CD8-positive, alpha-beta memory T cell (primary cell): ENCODE data around the gene CDHR2. TPM values are rescaled to one million over a fixed set of nuclear protein-coding genes. Genes with fewer than 3 reads are reported as not detected.

ENCODE experiments used
- CTCF ChIA-PET: fragments of 350-600 bp; sonication (Branson Sonifier 250); formaldehyde crosslinking; loops from one replicate; lab custom pipeline; 2021; ENCODE audit warnings: antibody characterized with exemption; lab: Charles Lee
- POLR2A ChIA-PET: fragments of 350-600 bp; sonication (Branson Sonifier 250); formaldehyde crosslinking; loops from one replicate; lab custom pipeline; 2021; ENCODE audit warnings: antibody characterized with exemption; lab: Charles Lee
- DNase-seq, 5 donors: peaks; one replicate each; pipeline versions ENCODE4 v3.0.0 to v3.0.0-alpha.2; 2020 to 2022; ENCODE audit warnings: mixed read lengths in 1 of 5
- H3K27ac ChIP-seq: one replicate; pipeline ENCODE4 v1.7.0; 2013; ENCODE audit warnings: low read depth, mild to moderate bottlenecking, low read length, moderate library complexity
- H3K27me3 ChIP-seq: 2 replicates; pipeline ENCODE4 v1.7.0; 2013; ENCODE audit warnings: low read length, mild to moderate bottlenecking; ENCODE audit not compliant: insufficient read depth, poor library complexity, severe bottlenecking
- H3K36me3 ChIP-seq: 2 replicates; pipeline ENCODE4 v1.7.0; 2013; ENCODE audit warnings: mild to moderate bottlenecking, low read length, moderate library complexity; ENCODE audit not compliant: insufficient read depth
- H3K4me1 ChIP-seq: 2 replicates; pipeline ENCODE4 v1.7.0; 2013; ENCODE audit warnings: mild to moderate bottlenecking, low read length, moderate library complexity; ENCODE audit not compliant: insufficient read depth
- H3K4me3 ChIP-seq: 2 replicates; pipeline ENCODE4 v1.7.0; 2013; ENCODE audit warnings: mild to moderate bottlenecking, low read length
- H3K9me3 ChIP-seq: 2 replicates; pipeline ENCODE4 v1.7.0; 2013; ENCODE audit warnings: mild to moderate bottlenecking, low read length
- H3K27ac Mint-ChIP-seq, 8 donors: one replicate each; pipeline ENCODE4 v1.8.0; 2020 to 2021; ENCODE audit warnings: mixed read lengths in 8 of 8, mild to moderate bottlenecking in 6 of 8, inconsistent platforms in 3 of 8, moderate library complexity in 3 of 8
- H3K27me3 Mint-ChIP-seq, 2 donors: one replicate each; pipeline ENCODE4 v1.8.0; 2020 to 2021; ENCODE audit warnings: mixed read lengths in 2 of 2, mild to moderate bottlenecking in 1 of 2, moderate library complexity in 1 of 2
- H3K36me3 Mint-ChIP-seq, 3 donors: one replicate each; pipeline ENCODE4 v1.8.0; 2020 to 2021; ENCODE audit warnings: mixed read lengths in 3 of 3, inconsistent platforms in 1 of 3, mild to moderate bottlenecking in 1 of 3
- H3K4me1 Mint-ChIP-seq, 3 donors: one replicate each; pipeline ENCODE4 v1.8.0; 2020 to 2021; ENCODE audit warnings: mixed read lengths in 3 of 3, inconsistent platforms in 1 of 3, mild to moderate bottlenecking in 1 of 3
- H3K4me3 Mint-ChIP-seq, 7 donors: one replicate each; pipeline ENCODE4 v1.8.0; 2020 to 2021; ENCODE audit warnings: mixed read lengths in 7 of 7, mild to moderate bottlenecking in 6 of 7, moderate library complexity in 4 of 7, inconsistent platforms in 2 of 7
- H3K9me3 Mint-ChIP-seq, 5 donors: one replicate each; pipeline ENCODE4 v1.8.0; 2020 to 2022; ENCODE audit warnings: mixed read lengths in 5 of 5, mild to moderate bottlenecking in 3 of 5, moderate library complexity in 2 of 5, inconsistent platforms in 1 of 5
- polyA plus RNA-seq: library from polyadenylated mRNA; unstranded; fragments of 300-500 nt; fragmentation: Illumina TruSeq; gene quantifications from one replicate; pipeline ENCODE4 v1.2.3, GENCODE V29; 2021
- total RNA-seq, 2 experiments: library from RNA; stranded (reverse); gene quantifications; one replicate each; pipeline ENCODE4 v1.2.3, GENCODE V29; 2021

CDHR2 gene
- total and polyA plus RNA-seq, 3 experiments from 2014 or later, result 0.49 to 1.1 TPM; not detected in 1

DNA sequence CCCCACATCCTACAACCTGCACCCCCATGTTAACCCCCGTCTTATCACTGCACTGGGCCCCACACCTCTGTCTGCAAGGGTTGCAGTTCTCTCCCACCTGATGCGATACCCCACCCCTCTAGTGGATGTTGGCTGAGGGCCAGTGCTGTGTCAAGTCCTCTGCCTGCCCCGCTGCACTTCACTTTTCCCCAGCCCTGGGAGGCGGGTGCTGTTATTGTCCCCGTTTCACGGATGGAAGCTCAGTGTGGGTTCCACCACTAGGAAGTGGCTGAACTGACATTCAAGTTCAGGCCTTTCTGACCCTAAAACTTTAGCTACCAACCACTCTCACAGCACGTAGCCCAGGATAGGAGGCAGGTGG, 77.7 kb downstream of the CDHR2 start:
- Histone ChIP-seq H3K27me3 (peaks cover 38% of the 10 kb centered on the region), H3K27ac (no peak overlapping the region), H3K4me1 (peaks cover 6% of the 10 kb centered on the region), H3K4me3 (no peak overlapping the region), H3K36me3 (no peaks in the 10 kb centered on the region), H3K9me3 (no peaks in the 10 kb centered on the region)
- Mint-ChIP-seq H3K9me3 (no peaks in the 10 kb centered on the region), H3K4me1 (peaks cover 7 to 23% (median 14%) of the 10 kb centered on the region in 3 donors), H3K27ac (no peak overlapping the region), H3K4me3 (peak overlapping the region in 1 of 7 donors; percentile 37), H3K27me3 (peaks cover 28 to 63% of the 10 kb centered on the region in 2 donors), H3K36me3 (peaks cover 0 to 2% (median 0%) of the 10 kb centered on the region in 3 donors)
- ChIA-PET CTCF (no interaction called here), POLR2A (no interaction called here)
- no peak for DNase-seq

DNA sequence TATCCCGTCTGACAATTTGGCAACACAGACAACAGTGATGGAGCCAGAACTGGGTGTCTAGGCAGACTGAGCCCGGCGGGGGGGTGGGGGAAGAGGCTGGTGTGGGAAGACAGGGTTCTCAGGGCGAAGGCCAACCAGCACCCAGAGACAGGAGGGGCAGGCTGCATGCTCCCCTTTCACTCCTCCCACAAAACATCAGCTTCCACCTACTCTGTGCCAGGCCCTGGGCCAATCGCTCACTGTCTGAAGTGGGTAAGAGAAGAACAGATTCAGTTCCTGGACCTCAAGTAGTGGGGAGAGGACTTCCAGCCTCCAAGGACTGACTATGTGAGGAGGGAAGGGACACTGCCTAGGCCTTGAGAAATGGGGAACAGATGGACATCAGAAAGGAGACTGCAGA, 78.4 kb downstream of the CDHR2 start:
- Mint-ChIP-seq H3K9me3 (no peaks in the 10 kb centered on the region), H3K4me1 (peaks cover 7 to 23% (median 14%) of the 10 kb centered on the region in 3 donors), H3K4me3 (peak overlapping the region in 2 of 7 donors; percentile 19 to 83), H3K27ac (peak overlapping the region in 2 of 8 donors; percentile 8 to 52), H3K36me3 (peaks cover 0 to 2% (median 0%) of the 10 kb centered on the region in 3 donors), H3K27me3 (peaks cover 25 to 63% of the 10 kb centered on the region in 2 donors)
- CTCF ChIA-PET, result no interaction called here
- DNase-seq, result no peak
- H3K9me3 ChIP-seq, result no peaks in the 10 kb centered on the region
- H3K4me1 ChIP-seq, result peaks cover 6% of the 10 kb centered on the region
- H3K36me3 ChIP-seq, result no peaks in the 10 kb centered on the region
- no peak overlapping the region for H3K4me3 ChIP-seq
- no peak overlapping the region for H3K27ac ChIP-seq
- POLR2A ChIA-PET, result no interaction called here
- H3K27me3 ChIP-seq, result peaks cover 35% of the 10 kb centered on the region

DNA sequence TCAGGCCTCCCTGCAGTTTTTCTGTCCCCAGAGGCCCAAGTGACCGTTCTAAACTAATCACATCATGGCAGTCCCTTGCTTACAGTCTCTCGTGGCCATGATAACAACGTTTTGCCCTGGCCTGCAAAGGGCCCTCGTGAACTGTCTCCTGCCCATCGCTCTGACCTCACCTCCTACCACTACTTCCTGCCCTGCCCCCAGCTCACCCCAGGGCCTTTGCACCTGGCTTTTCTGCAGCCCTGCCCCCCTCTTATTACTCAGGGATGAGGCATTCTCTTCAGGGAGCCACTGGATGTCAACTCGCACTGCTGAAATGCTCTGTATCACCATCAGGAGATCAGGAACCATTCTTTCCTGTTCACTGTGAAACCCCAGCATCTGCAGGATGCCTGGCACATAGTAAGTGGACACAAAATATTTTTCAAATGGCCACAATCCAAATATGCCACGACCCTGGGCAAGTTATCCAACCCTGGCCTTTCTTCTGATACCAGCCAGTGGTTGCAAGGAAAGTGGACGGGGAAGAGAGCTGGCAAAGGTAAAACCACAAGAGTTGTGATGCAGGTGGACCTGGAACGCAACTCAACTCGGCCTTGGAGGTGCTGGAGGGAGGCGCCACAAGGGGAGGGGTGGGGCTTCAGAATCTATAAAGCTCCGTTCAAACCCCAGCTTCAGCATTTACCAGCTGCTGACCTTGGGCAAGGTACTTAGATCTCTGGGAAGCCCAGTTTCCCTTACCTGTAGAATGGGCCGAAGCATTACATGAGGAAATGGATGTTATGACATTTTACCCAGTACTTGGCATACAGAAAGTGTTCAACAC, 79.5 kb downstream of the CDHR2 start:
- H3K36me3 Mint-ChIP-seq, result peaks cover 0 to 2% (median 0%) of the 10 kb centered on the region in 3 donors

DNA sequence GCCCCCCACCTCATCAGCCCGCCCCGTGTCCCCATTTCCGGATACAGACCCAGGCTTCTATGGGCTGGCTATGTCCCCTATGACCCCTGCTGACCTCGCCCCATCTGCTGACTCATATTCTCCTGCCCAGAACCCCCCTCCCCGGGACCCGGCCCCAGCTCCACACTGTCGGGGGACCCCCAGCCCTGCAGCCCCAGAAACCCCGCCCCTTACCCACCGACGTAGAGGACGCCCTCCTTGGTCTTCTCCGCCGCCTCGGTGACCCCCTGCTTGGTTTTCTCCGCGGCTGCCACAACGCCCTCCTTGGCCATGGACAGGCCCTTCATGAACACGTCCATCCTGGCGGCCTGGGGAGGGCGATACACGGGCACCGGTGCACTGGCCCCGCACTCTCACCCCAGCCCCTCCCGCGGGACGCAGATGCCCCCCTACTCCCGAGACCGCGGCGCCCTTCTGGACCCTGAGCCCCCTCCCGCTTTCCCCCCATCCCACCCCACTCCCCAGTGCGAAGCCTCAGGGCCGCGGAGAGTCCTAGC, 80.2 kb downstream of the CDHR2 start:
- CTCF ChIA-PET, result interaction anchor here (1.6 to 2.3 kb wide), 3 partner anchors 8 to 32 kb away, joined by 7 to 10 read pairs (median 9); partner anchors contain the start of gene TSPAN17
- Histone ChIP-seq H3K27ac (no peak overlapping the region), H3K9me3 (no peaks in the 10 kb centered on the region), H3K4me1 (peaks cover 6% of the 10 kb centered on the region), H3K4me3 (no peak overlapping the region), H3K27me3 (peaks cover 41% of the 10 kb centered on the region), H3K36me3 (no peaks in the 10 kb centered on the region)
- Mint-ChIP-seq H3K9me3 (no peaks in the 10 kb centered on the region), H3K27ac (peak overlapping the region in 1 of 8 donors; percentile 61), H3K4me1 (peaks cover 7 to 23% (median 14%) of the 10 kb centered on the region in 3 donors), H3K27me3 (peaks cover 37 to 72% of the 10 kb centered on the region in 2 donors), H3K36me3 (peaks cover 0 to 2% (median 0%) of the 10 kb centered on the region in 3 donors), H3K4me3 (peak overlapping the region in 6 of 7 donors; percentile 14 to 64 (median 39))
- DNase-seq, result no peak
- POLR2A ChIA-PET, result no interaction called here

More for the DNA sequence above, 79.5 kb downstream of the CDHR2 start:
- ChIA-PET CTCF (interaction anchor here (2.3 kb wide), 1 partner anchor 32 kb away, joined by 10 read pairs; no protein-coding TSS in a partner anchor), POLR2A (no interaction called here)
- Mint-ChIP-seq H3K27me3 (peaks cover 30 to 71% of the 10 kb centered on the region in 2 donors), H3K27ac (peak overlapping the region in 1 of 8 donors; percentile 61), H3K4me3 (peak overlapping the region in 6 of 7 donors; percentile 11 to 64 (median 30)), H3K9me3 (no peaks in the 10 kb centered on the region), H3K4me1 (peaks cover 7 to 23% (median 14%) of the 10 kb centered on the region in 3 donors)
- Histone ChIP-seq H3K27ac (no peak overlapping the region), H3K36me3 (no peaks in the 10 kb centered on the region), H3K4me3 (no peak overlapping the region), H3K9me3 (no peaks in the 10 kb centered on the region), H3K4me1 (peaks cover 6% of the 10 kb centered on the region), H3K27me3 (peaks cover 35% of the 10 kb centered on the region)
- no peak for DNase-seq

DNA sequence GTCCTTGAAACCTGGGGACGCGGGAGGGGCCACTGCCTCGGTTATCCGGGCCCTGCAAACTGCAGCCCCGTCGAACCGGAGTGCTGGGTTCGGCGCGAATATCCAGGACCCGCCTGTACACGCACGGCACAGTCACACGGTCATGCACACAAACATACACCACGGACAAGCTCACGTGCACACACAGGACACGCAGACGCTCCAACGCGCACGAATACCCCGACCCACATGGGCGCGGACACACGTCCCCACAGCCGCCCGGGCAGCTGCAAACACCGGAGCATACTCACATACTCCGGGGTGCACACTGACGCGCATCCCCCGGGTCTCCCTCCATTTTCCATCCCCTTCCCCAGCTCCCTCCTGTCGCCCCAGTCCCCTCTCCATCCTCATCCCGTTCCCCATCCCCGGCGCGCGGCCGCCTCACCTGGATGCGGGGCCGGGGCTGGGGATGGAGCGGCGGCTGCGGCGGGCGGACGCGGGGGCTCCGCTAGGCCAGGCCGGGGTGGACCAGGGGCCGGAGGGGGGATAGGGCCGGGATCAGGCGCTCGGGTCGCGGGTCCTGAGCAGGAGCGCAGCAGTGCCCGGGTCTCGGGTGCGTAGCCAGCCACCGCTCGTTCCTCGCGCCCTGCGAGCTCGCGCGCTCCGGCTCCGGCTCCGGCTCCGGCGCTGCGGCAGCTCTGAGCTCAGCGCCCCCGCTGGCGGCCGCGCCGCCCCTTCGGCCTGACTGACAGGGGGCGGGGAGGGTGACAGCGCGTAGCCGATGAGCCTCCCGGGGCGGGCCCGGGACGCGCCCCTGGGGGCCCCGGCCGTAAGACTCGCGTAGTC, 80.9 kb downstream of the CDHR2 start, which contains the start of the genes EIF4E1B and SNCB:
Gene EIF4E1B (plus strand): TSS at position 823 of the 828 bp plus-strand sequence. CDS start 12,113 bp downstream, outside the sequence.
Gene SNCB (minus strand): TSS at position 682 of the 828 bp plus-strand sequence. CDS start 880 bp downstream, outside the sequence.
- H3K4me1 Mint-ChIP-seq, result peaks cover 7 to 23% (median 14%) of the 10 kb centered on the region in 3 donors

DNA sequence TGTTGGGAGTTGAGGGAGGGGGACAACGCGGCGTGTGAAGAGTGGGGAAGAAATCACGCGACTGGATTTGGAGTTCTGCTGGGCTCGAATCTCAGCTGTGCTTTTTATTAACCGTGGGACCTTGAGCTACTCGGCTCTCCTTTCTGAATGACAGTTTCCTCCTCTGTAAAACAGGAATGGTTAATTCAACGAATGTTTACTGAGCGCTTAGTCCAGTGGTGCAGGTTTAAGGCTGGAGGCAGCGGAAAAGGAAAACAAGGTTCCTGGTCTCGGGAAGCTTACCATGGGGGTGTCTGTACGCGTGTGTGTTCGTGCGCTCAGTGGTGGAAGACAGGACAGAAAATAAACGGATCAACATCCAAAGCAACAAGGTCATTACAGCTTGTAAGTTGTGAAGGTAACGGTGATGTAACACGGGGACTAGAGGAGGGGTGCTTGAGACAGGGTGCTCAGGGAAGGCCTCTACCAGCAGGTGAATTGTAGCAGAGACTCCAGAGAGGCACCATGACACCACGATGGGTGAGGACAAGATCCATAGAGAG, 81.6 kb downstream of the CDHR2 start:
- H3K27me3 Mint-ChIP-seq, result peaks cover 48 to 78% of the 10 kb centered on the region in 2 donors
- peaks cover 0 to 2% (median 0%) of the 10 kb centered on the region in 3 donors for H3K36me3 Mint-ChIP-seq
- CTCF ChIA-PET, result interaction anchor here (1.3 to 2.3 kb wide), 4 partner anchors 9 to 30 kb away, joined by 4 to 10 read pairs (median 8); partner anchors contain the start of gene TSPAN17
- H3K27ac ChIP-seq, result no peak overlapping the region
- POLR2A ChIA-PET, result no interaction called here
- peak overlapping the region in 1 of 8 donors; percentile 69 for H3K27ac Mint-ChIP-seq
- peaks cover 0 to 3% (median 0%) of the 10 kb centered on the region in 5 donors for H3K9me3 Mint-ChIP-seq
- H3K4me1 Mint-ChIP-seq, result peaks cover 7 to 23% (median 14%) of the 10 kb centered on the region in 3 donors
- peak overlapping the region; percentile 17 for H3K4me3 ChIP-seq
- no peaks in the 10 kb centered on the region for H3K36me3 ChIP-seq
- peaks cover 49% of the 10 kb centered on the region for H3K27me3 ChIP-seq
- peak overlapping the region; percentile 62 to 86 (median 71) for H3K4me3 Mint-ChIP-seq
- H3K9me3 ChIP-seq, result no peaks in the 10 kb centered on the region
- H3K4me1 ChIP-seq, result peaks cover 6% of the 10 kb centered on the region
- DNase-seq, result no peak

More for the DNA sequence above, 80.9 kb downstream of the CDHR2 start, which contains the start of the genes EIF4E1B and SNCB:
- H3K36me3 ChIP-seq, result no peaks in the 10 kb centered on the region
- H3K4me1 ChIP-seq, result peaks cover 6% of the 10 kb centered on the region
- peak within 1 kb of the TSS; percentile 32 for H3K4me3 ChIP-seq
- no peak within 1 kb of the TSS for H3K27ac ChIP-seq
- Mint-ChIP-seq H3K4me3 (peak within 1 kb of the TSS; percentile 62 to 86 (median 71)), H3K27me3 (peaks cover 43 to 76% of the 10 kb centered on the region in 2 donors), H3K27ac (peak within 1 kb of the TSS in 1 of 8 donors; percentile 69), H3K9me3 (peaks cover 0 to under 1% (median 0%) of the 10 kb centered on the region in 5 donors), H3K36me3 (peaks cover 0 to 2% (median 0%) of the 10 kb centered on the region in 3 donors)
- ChIA-PET POLR2A (no interaction called here), CTCF (interaction anchor here (1.6 to 2.3 kb wide), 3 partner anchors 8 to 31 kb away, joined by 7 to 10 read pairs (median 9); partner anchors contain the start of gene TSPAN17)
- DNase-seq, result peak in 3 of 5 donors; percentile 39 to 64 (median 49)
- no peaks in the 10 kb centered on the region for H3K9me3 ChIP-seq
- peaks cover 44% of the 10 kb centered on the region for H3K27me3 ChIP-seq
